Endodermal cell (in vitro differentiated cells): ENCODE results near the gene SH2D3C. TPM values are rescaled to one million over a fixed set of nuclear protein-coding genes. Genes with fewer than 3 reads are reported as not detected.

Source experiments
- DNase-seq: peaks from one replicate; pipeline ENCODE4 v3.0.0-alpha.2; 2017
- H3K27ac ChIP-seq: 2 replicates; pipeline ENCODE4 v1.5.1; 2013; ENCODE audit warnings: mild to moderate bottlenecking, low read depth, low read length, moderate library complexity
- H3K27me3 ChIP-seq: 2 replicates; pipeline ENCODE4 v1.6.1; 2013; ENCODE audit warnings: mild to moderate bottlenecking, low read length, moderate library complexity; ENCODE audit not compliant: insufficient read depth, control insufficient read depth, poor library complexity, severe bottlenecking
- H3K36me3 ChIP-seq: 2 replicates; pipeline ENCODE4 v1.7.0; 2013; ENCODE audit warnings: mild to moderate bottlenecking, low read length, moderate library complexity; ENCODE audit not compliant: control insufficient read depth, insufficient read depth
- H3K4me1 ChIP-seq: one replicate; pipeline ENCODE4 v1.7.0; 2013; ENCODE audit warnings: low read length; ENCODE audit not compliant: control insufficient read depth, insufficient read depth
- H3K4me3 ChIP-seq: 2 replicates; pipeline ENCODE4 v1.5.1; 2013; ENCODE audit warnings: mild to moderate bottlenecking, low read length, moderate library complexity
- H3K9ac ChIP-seq: 2 replicates; pipeline ENCODE4 v1.6.1; 2013; ENCODE audit warnings: mild to moderate bottlenecking, low read length, moderate library complexity; ENCODE audit not compliant: poor library complexity, severe bottlenecking; ENCODE audit errors: extremely low read depth
- H3K9me3 ChIP-seq: 2 replicates; pipeline ENCODE4 v1.6.1; 2013; ENCODE audit warnings: mild to moderate bottlenecking, low read length, moderate library complexity; ENCODE audit not compliant: control insufficient read depth
- H3K27ac Mint-ChIP-seq: 2 replicates; pipeline ENCODE4 v1.8.0; 2020; ENCODE audit warnings: mixed read lengths
- H3K27me3 Mint-ChIP-seq: 2 replicates; pipeline ENCODE4 v1.8.0; 2021; ENCODE audit warnings: mild to moderate bottlenecking, mixed read lengths; ENCODE audit not compliant: insufficient read depth
- H3K36me3 Mint-ChIP-seq: 2 replicates; pipeline ENCODE4 v1.8.0; 2020; ENCODE audit warnings: low read depth, mixed read lengths
- H3K4me1 Mint-ChIP-seq: 2 replicates; pipeline ENCODE4 v1.8.0; 2020; ENCODE audit warnings: mixed read lengths
- H3K4me3 Mint-ChIP-seq: 2 replicates; pipeline ENCODE4 v1.8.0; 2020; ENCODE audit warnings: mild to moderate bottlenecking, moderate library complexity, mixed read lengths
- H3K9me3 Mint-ChIP-seq: 2 replicates; pipeline ENCODE4 v1.8.0; 2020; ENCODE audit warnings: mild to moderate bottlenecking, mixed read lengths
- CTCF ChIP-seq: fragments of 200-600 bp; sonication (generic); conservative IDR thresholded peaks from 2 replicates; pipeline ENCODE4 v1.5.0; 2021; ENCODE audit warnings: antibody characterized with exemption, mild to moderate bottlenecking
- WGBS, 2 experiments: methylation state at CpG; one replicate each; pipeline versions ENCODE4 v1.1.5 to v1.1.7; 2013; ENCODE audit warnings: missing lambda C conversion rate in 2 of 2, mixed read lengths in 1 of 2; ENCODE audit not compliant: insufficient coverage in 1 of 2, insufficient read length in 1 of 2; 5-methylcytosine and 5-hydroxymethylcytosine counted together
- total RNA-seq, 2 donors: library from RNA; stranded (reverse); fragmentation: NEBNext Ultra II Directional in 1 of 2; extraction: Animal tissue kit (Norgen Biotek cat#: 25700) in 1 of 2; gene quantifications; 2 replicates in 1 of 2; 3 replicates in 1 of 2; pipeline ENCODE4 v1.2.1, GENCODE V29; 2021

SH2D3C gene
- total RNA-seq, 2 donors from 2014 or later = 0.77 to 1.4 TPM

- peaks cover 9% of the 10 kb centered on the region for H3K27me3 Mint-ChIP-seq
- Histone ChIP-seq H3K36me3 (no peaks in the 10 kb centered on the region), H3K27me3 (peaks cover 5% of the 10 kb centered on the region), H3K4me1 (no peaks in the 10 kb centered on the region), H3K4me3 (no peak overlapping the region), H3K9me3 (no peaks in the 10 kb centered on the region), H3K27ac (no peak overlapping the region), H3K9ac (no peak overlapping the region)
- H3K27ac Mint-ChIP-seq = no peak overlapping the region
- H3K9me3 Mint-ChIP-seq = no peaks in the 10 kb centered on the region
- DNase-seq = no peak
- peak; percentile 46 for TF ChIP-seq CTCF
- H3K4me1 Mint-ChIP-seq = no peaks in the 10 kb centered on the region
- no peak overlapping the region for H3K4me3 Mint-ChIP-seq
- WGBS, 2 experiments = 83 to 89% methylated on average over 10 to 15 of the region's 15 CpGs
- H3K36me3 Mint-ChIP-seq = no peaks in the 10 kb centered on the region
Measured at GRCh38 chr9:127746959-127747569, 31.4 kb downstream of the SH2D3C start.

GRCh38 chr9:127744398-127745110 lies 33.9 kb downstream of the SH2D3C start:
- no peaks in the 10 kb centered on the region for H3K36me3 ChIP-seq
- H3K4me3 ChIP-seq = no peak overlapping the region
- DNase-seq = no peak
- H3K27me3 ChIP-seq = peaks cover 10% of the 10 kb centered on the region
- Mint-ChIP-seq H3K36me3 (no peaks in the 10 kb centered on the region), H3K4me1 (peaks cover 2% of the 10 kb centered on the region), H3K27ac (no peak overlapping the region), H3K4me3 (no peak overlapping the region), H3K9me3 (no peaks in the 10 kb centered on the region), H3K27me3 (peaks cover 6% of the 10 kb centered on the region)
- TF ChIP-seq CTCF = no peak
- no peaks in the 10 kb centered on the region for H3K4me1 ChIP-seq
- no peak overlapping the region for H3K9ac ChIP-seq
- H3K9me3 ChIP-seq = no peaks in the 10 kb centered on the region
- H3K27ac ChIP-seq = no peak overlapping the region
- 90 to 93% methylated on average over 8 to 19 of the region's 19 CpGs for WGBS, 2 experiments

GRCh38 chr9:127742435-127743088 lies 35.9 kb downstream of the SH2D3C start:
- H3K4me3 Mint-ChIP-seq = peak overlapping the region; percentile 68
- peak overlapping the region; percentile 47 for H3K9ac ChIP-seq
- H3K27ac ChIP-seq = peak overlapping the region; percentile 70
- H3K9me3 ChIP-seq = no peaks in the 10 kb centered on the region
- peak overlapping the region; percentile 81 for H3K4me3 ChIP-seq
- peaks cover 6% of the 10 kb centered on the region for H3K27me3 Mint-ChIP-seq
- H3K9me3 Mint-ChIP-seq = no peaks in the 10 kb centered on the region
- peak; percentile 6 for TF ChIP-seq CTCF
- no peaks in the 10 kb centered on the region for H3K36me3 Mint-ChIP-seq
- peak overlapping the region; percentile 91 for H3K27ac Mint-ChIP-seq
- peak; percentile 97 for DNase-seq
- H3K27me3 ChIP-seq = peaks cover 10% of the 10 kb centered on the region
- H3K36me3 ChIP-seq = no peaks in the 10 kb centered on the region
- H3K4me1 ChIP-seq = no peaks in the 10 kb centered on the region
- WGBS, 2 experiments = 2 to 3% methylated on average over 20 to 33 of the region's 33 CpGs
- peaks cover 2% of the 10 kb centered on the region for H3K4me1 Mint-ChIP-seq
